ENCODE data around the gene APOBEC3B. TPM values are rescaled to one million over a fixed set of nuclear protein-coding genes. Genes with fewer than 3 reads are reported as not detected.
"Not testable (repeated sequence)": the region's sequence is repeated elsewhere in the genome, so short reads cannot be mapped to it uniquely, and the experiment has no call there.

Gene APOBEC3B
- total RNA-seq, 1 experiment from 2014 or later = 8.7 TPM

- not testable (repeated sequence) for DNase-seq (ENCODE audit: low spot score)
Observed at GRCh38 chr22:39031434-39032295, 49.5 kb downstream of the APOBEC3B start.

- DNase-seq (ENCODE audit: low spot score) = not testable (repeated sequence)
Observed at GRCh38 chr22:39037071-39037470, 54.9 kb downstream of the APOBEC3B start.

GRCh38 chr22:39039306-39040126 lies 57.4 kb downstream of the APOBEC3B start:
- no peak for DNase-seq (ENCODE audit: low spot score)

- DNase-seq (ENCODE audit: low spot score) = not testable (repeated sequence)
Observed at GRCh38 chr22:39040155-39040537, 58.0 kb downstream of the APOBEC3B start.

- peak; percentile 36 for DNase-seq (ENCODE audit: low spot score)
Observed at GRCh38 chr22:39040538-39041296, 58.6 kb downstream of the APOBEC3B start, which contains the start of gene APOBEC3F. APOBEC3F (plus strand) TSS chr22:39040864; CDS start chr22:39040961, 97 bp downstream.

- no peak for DNase-seq (ENCODE audit: low spot score)
Observed at GRCh38 chr22:39041908-39042307, 59.8 kb downstream of the APOBEC3B start.

Other genes starting within 250 kb of the APOBEC3B start
- 61.3 and 77.4 TPM in 2 replicates for gene SUN2, start 226.3 kb upstream of the APOBEC3B start, total RNA-seq (2014; rRNA removed; shearing (Covaris generic))
- gene DNAL4, start 188.2 kb upstream of the APOBEC3B start, total RNA-seq (2014; rRNA removed; shearing (Covaris generic)) = 11.7 TPM in 2 replicates
- gene NPTXR, start 138.3 kb upstream of the APOBEC3B start, total RNA-seq (2014; rRNA removed; shearing (Covaris generic)) = 1.9 and 2.7 TPM in 2 replicates
- gene CBX6, start 110.1 kb upstream of the APOBEC3B start, total RNA-seq (2014; rRNA removed; shearing (Covaris generic)) = 20.1 and 20.9 TPM in 2 replicates
- not detected in 2 replicates for gene APOBEC3A, start 24.7 kb upstream of the APOBEC3B start, total RNA-seq (2014; rRNA removed; shearing (Covaris generic))
- gene APOBEC3C, start 31.9 kb downstream of the APOBEC3B start, total RNA-seq (2014; rRNA removed; shearing (Covaris generic)) = 6.4 and 8.2 TPM in 2 replicates
- gene APOBEC3D, start 38.8 kb downstream of the APOBEC3B start, total RNA-seq (2014; rRNA removed; shearing (Covaris generic)) = 0.10 and 1.9 TPM in 2 replicates
- gene APOBEC3F, start 58.5 kb downstream of the APOBEC3B start, total RNA-seq (2014; rRNA removed; shearing (Covaris generic)) = 2.8 and 6.3 TPM in 2 replicates
- gene APOBEC3G, start 94.9 kb downstream of the APOBEC3B start, total RNA-seq (2014; rRNA removed; shearing (Covaris generic)) = 21.4 and 23.3 TPM in 2 replicates
- gene APOBEC3H, start 114.9 kb downstream of the APOBEC3B start, total RNA-seq (2014; rRNA removed; shearing (Covaris generic)) = 0.50 and 0.81 TPM in 2 replicates
- gene CBX7, start 170.3 kb downstream of the APOBEC3B start, total RNA-seq (2014; rRNA removed; shearing (Covaris generic)) = 0.74 and 3.3 TPM in 2 replicates

Measured in A172 (cell line).